Left ventricle myocardium superior (tissue), 1 donor: Measurements from ENCODE around the gene IGSF3. TPM values are rescaled to one million over a fixed set of nuclear protein-coding genes. Genes with fewer than 3 reads are reported as not detected.

Experiments used
- ATAC-seq: fragments of 200-7000 bp; cut with Tn5 transposase; one replicate; pipeline ENCODE4 v1.9.1; 2020; ENCODE audit warnings: mild to moderate bottlenecking, moderate library complexity
- DNase-seq: peaks from one replicate; pipeline ENCODE4 v3.0.0-alpha.2; 2020
- intact Hi-C: fragments of 100-400 bp; cut with micrococcal nuclease; formaldehyde crosslinking; loops from one replicate; pipeline ENCODE4 v1.11.0; 2022
- long read RNA-seq: library from polyadenylated mRNA; unstranded; transcript quantifications from one replicate; pipeline ENCODE4 v2.0.0, GENCODE V29; 2021
- total RNA-seq: library from RNA; stranded (reverse); fragmentation: NEBNext Ultra II Directional; extraction: Animal tissue kit (Norgen Biotek cat#: 25700); gene quantifications from one replicate; pipeline ENCODE4 v1.2.1, GENCODE V29; 2021
- donor health status: DM: no; HTN: yes; CAD: no; lungs with severe emphysema.

Gene IGSF3
- 11.7 TPM for total RNA-seq
- long read RNA-seq, partial matches to known transcripts, result 8 of 9 reads
- long read RNA-seq, other reads (novel, unspliced or antisense), result 1 of 9 reads

DNA sequence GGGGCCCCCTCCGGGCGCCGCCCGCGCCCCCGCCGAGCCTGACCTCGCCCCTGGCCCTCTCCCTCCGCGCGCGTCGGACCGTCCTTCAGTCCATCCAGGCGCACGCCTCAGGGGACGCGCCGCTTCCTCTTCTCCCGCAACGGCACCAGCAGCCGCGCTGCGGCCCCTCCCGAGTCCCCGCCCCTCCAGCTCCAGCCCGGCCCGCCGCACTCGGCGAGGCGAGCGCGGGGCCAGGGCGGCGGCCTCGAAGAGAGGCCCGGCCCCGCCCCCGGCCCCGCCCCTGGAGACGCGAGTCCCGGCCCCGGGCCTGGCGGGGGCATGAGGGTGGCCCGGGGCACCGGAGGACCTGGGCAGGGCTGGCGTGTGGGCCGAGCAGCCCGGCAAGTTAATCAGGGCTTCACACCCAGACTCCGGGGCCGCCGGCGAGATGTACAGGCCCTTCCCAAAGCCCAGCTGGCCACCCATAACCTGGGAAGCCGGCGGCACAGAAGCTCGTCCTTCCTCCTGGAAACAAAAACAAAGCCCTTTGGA is at the start of gene IGSF3:
TSS of gene IGSF3 (minus strand) at position 159 of the 531 bp plus-strand sequence. CDS start 1,407 bp downstream, outside the sequence.
- peak; percentile 94 for ATAC-seq
- intact Hi-C loops, result no loop called here
- peak; percentile 90 for DNase-seq

DNA sequence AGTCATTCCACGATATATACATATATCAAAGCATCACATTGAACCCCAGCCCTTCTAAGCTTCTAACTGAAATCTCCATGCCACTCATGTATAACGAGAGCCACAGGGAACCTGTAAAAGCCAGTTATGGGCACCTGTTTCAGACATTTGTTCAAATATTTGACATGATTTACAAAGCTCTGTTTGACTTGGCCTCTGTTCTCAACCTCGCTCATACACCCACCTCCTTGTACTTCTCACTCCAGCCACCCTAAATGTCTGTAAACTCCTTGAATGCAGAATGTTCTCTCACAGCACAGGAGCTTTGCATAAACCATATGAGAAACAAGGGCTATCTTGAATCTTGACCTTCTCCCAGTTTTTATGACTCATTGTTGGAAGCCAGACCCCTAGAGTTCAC is 49.8 kb upstream of the IGSF3 start:
- ATAC-seq, result no peak
- intact Hi-C loops, result no loop called here

DNA sequence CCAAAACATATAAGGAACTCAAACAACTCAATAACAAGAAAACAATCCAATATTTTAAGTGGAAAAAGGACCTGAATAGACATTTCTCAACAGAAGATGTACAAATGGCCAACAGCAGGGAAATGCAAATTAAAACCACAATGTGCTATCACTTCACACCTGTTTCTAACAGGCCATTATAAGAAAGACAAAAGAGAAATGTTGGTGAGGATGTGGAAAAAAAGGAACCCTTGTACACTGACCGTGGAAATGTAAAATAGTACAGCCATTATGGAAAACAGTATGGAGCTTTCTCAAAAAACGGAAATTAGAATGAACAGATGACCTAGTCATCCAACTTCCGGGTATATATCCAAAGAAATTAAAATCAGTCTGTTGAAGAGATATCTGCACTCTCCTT is 48.9 kb upstream of the IGSF3 start:
- no peak for ATAC-seq
- no peak for DNase-seq
- intact Hi-C loops, result no loop called here

More for the DNA sequence above, 49.8 kb upstream of the IGSF3 start:
- DNase-seq, result no peak

DNA sequence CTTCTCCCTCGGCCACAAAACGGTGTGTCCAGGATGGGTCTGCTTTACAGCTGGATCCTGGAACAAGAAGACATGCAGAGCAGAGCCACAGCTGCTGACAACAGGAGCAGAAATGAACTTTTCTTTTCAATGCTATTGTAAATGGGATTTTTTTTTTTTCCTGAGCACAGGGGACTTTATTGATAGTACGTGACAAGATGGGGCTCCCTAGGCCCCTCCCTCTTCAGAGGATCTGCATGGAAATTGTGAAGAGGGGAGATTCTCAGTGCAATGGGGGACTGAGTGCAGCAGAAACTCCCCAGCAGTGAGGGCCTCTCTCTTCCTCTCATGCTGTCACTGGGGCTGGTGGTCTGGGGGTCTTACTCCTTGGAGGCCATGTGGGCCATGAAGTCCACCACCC is 45.9 kb upstream of the IGSF3 start:
- intact Hi-C loops, result no loop called here
- DNase-seq, result no peak
- ATAC-seq, result no peak

DNA sequence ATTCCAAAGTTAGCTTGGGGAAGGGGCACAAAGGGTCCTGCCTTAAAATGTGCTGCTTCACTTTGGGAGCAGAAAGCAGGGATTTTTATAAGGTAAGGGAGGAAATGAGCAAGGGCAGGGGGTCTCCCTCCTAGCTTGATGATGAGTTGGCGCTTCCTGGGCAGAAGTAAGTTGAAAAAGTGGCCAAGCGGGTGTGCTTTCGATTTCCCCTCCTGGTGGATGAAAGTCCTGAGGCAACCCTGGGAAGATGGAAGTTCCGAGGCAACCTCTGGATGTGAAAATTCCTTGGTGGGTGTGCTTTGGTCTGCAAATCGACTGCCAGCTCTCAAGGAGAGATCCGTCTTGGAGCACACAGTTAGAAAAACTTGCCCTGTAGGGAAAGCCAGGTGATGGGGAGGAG is 45.0 kb upstream of the IGSF3 start:
- DNase-seq (no peak), ATAC-seq (no peak)
- intact Hi-C loops, result no loop called here

DNA sequence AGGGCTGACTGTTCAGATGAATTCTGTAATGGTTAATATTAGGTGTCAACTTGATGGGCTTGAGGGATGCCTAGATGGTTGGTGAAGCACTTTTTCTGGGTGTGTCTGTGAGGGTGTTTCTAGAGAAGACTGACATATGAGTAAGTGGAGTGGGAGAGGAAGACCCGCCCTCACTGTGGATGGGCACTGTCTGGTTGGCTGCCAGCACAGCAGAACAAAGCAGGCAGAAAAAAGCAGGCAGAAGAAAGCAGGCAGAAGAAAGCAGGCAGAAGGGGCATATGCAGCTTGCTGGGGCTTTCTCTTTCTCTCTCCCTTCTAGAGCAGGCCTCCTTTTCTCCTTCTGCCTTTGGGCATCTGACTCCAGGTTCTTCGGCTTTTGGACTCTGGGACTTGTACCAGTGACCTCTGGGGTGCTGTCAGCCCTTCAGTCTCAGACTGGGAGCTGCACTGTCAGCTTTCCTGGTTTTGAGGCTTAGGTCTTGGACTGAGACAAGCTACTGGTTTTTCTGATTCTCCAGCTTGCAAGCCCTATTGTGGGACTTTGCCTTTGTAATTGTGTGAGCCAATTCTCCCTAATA is 43.8 kb upstream of the IGSF3 start:
- intact Hi-C loops, result no loop called here
- ATAC-seq (peak; percentile 59), DNase-seq (no peak)

DNA sequence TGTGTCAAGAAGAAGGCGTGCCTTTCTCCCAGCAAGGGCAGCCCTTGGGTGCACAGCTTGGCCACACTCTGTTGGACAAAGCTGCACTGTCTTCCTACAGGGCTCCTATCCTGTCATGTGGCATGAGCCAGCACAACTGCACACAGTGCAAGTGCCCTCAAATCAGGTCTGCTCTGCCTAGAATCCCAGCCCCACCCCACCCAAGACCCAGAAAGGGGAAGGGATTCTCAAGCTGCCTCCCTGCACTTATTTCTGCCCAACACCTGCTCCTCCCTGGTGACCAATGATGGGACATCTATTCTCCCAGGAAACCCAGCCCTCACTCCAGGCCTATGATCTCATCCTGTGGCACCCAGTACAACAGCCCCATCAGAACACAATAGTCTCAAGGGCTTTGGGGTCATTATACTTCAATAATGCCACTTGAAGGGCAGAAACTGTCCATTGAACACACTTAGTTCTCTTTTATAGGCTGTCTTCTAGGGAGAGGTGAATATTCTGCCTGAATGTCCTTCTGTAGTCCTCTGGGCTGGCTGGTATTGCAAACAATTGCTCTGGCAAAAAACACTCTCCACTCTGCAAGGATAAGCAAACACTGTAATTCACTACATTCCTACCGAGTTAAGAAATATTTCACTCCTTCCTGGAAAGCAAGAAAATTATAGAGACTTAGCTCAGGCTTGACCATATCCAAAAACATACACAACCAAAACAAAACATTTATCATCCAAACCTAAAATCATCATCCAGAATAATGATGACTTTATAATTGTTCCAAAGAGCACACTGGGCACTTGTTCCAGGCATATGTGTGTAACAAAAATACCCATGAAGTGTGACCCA is 43.1 kb upstream of the IGSF3 start:
- intact Hi-C loops, result no loop called here
- no peak for DNase-seq
- peak; percentile 47 for ATAC-seq

DNA sequence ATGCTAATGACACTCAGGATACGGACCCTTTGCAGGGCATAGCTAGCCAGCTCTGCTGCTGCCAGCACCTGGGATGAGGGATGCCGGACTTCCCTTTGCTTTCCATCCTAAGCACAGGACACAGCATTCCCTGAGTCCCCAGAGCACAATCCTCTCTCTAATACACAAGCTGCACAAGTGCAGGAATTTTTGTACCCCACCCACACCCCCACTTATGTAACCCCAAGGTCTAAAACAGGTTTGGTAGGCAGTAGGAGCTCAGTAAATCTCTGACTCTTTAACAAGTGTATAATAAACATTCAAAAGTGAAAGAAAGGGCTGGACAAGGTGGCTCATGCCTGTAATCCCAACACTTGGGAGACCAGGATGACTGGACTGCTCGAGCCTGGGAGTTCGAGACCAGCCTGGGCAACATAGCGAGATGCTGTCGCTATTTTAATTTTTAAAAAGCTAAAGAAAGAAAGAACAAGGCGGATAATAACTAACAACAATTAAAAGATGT is 42.2 kb upstream of the IGSF3 start:
- DNase-seq (no peak), ATAC-seq (no peak)
- intact Hi-C loops, result no loop called here

DNA sequence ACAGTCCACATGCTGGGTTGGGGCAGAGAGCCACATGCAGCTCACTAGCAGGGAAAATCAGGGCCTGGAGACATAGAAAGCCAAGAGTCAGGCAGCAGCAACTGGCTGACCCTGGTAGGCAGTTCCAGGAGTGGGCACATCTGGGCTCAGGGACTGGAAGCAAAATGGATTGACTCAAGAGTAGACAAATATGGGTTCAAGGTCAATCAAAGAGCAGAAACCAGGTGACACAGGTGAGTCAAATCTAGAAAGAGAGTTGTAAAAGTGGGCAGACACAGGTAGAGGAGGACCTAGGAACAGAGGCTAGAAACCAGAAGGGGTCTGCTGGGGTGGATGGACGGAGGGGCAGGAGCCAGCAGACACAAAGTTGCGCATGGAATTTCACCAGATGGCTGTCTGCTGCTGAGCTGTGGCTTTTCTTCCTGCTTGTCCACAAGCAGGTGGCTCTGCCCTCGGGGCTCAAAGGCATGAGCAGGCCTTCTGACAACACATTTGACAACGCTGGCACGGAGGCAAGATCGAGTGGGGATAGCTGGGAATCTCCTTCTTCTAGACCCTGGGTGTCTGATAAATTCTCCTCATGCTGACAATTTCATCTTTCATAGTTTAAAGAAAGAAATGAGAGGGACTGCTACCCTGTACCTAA is 40.8 kb upstream of the IGSF3 start:
- intact Hi-C loops, result no loop called here
- DNase-seq (no peak), ATAC-seq (no peak)

DNA sequence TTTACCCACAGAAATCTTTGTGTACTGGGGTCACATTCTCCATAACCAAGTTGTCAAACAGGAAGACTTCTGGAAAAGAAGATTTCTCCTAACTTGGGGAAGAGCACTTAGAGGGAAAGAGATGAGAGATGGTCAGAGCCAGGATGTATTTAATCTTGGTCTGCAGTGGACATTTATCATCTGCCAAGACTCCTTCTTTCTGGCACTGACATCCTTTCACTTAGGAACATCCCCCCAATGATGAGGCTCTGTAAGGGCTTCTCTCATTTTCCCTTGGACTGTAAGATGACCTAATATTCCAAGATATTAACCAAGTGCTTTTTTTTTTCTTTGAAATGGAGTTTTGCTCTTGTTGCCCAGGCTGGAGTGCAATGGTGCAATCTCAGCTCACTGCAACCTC is 39.3 kb upstream of the IGSF3 start:
- DNase-seq (no peak), ATAC-seq (no peak)
- intact Hi-C loops, result no loop called here

DNA sequence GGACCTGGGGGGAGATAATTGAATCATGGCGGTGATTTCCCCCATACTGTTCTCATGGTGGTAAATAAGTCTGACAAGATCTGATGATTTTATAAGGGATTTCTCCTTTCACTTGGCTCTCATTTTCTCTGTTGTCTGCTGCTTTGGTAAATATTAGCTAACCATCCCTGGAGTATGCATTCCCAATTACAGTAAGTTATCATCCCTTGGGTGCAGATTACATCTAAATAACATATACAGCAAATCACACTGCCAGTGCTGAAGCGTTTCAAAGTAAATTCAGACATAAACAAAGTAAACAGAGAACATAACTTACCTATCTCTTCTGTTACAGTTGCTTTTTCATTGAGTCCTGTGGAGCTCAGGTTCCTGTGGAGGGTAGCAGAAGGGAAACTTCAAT is 38.6 kb upstream of the IGSF3 start:
- intact Hi-C loops, result no loop called here
- no peak for DNase-seq
- ATAC-seq, result no peak

DNA sequence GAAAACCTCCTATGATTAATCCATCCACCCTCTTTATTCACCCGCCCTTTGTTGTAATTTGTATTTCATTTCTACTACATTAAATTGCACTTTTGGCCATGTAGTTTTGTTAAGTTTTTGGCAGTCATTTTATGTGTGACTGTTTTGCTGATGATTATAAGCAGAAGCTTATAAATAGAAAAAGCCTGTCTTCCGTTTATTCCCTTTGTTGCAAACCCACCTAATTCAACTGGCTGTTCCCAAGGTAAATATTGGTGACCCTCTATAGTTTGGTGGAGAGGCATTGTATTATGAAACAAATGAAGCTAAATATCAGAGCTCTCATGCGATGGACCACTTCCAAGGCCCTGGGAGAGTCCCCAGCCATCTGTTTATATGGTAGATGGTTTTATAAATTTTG is 36.7 kb upstream of the IGSF3 start:
- DNase-seq (no peak), ATAC-seq (no peak)
- intact Hi-C loops, result no loop called here

DNA sequence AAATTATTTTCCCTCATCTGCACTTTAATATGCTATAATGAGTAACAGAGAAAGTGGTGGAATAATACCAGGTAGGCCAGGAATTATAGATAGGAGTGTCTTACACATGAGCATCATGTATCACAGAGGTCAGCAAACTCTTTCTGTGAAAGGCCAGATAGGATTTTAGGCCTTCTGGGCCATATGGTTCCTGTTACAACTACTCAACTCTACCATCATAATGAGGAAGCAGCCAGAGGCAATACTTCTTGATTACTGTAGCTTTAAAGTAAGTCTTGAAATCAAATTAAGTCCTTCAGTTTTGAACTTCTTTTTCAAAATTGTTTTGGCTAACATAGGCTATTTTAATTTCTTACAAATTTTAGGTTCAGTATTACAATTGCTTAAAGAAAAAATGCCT is 32.1 kb upstream of the IGSF3 start:
- DNase-seq, result no peak
- ATAC-seq, result no peak
- intact Hi-C loops, result no loop called here

DNA sequence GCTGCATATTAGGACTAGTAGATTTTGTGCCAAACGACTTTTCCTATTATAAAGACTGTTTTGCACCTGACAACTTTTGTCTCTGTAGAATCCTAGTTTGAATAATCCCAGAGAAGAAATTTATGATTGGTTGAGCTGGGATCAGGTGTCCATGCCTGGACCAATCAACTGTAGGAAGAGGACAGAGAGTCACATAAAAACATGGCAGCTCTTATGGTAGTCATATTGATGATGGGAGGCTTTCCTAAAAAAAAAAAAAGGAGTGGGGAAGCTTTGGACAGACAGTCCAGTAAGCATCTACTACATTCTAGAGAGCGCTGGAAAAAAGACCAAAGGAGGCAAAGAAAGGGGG is 30.7 kb upstream of the IGSF3 start:
- intact Hi-C loops, result no loop called here
- DNase-seq, result no peak
- no peak for ATAC-seq

DNA sequence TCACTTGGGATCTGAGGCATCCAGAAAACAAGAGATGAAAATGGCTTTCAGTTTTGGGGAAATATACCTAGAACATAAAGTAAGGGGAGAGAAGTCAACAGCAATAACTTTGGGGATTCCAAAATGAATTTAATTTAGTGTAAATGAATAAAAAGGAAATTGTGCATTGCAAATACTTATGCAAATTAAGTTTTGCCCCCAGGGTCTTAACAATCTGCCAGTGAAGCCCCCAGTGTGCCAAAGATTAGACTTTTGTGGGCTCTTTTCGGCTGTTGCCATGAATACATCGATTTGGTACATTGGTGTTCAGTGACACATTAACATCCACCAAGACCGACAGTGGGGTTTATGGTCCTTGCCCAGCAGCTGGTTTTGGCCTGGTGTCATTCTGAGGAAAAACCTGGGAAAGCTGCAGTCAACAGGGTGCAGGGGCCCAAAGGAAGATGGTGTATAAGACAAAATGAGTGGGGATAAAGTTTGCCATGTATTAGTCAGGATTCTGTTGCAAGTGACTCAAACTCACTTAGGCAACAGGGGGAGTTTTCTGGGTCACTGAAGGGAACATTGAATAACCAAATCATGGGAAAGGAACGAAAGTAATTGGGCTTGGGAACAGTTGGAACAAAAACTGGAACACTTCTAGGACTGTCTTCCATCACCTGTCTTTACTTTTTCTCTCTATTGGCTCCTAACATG is 30.2 kb upstream of the IGSF3 start:
- ATAC-seq (no peak), DNase-seq (no peak)
- intact Hi-C loops, result no loop called here

DNA sequence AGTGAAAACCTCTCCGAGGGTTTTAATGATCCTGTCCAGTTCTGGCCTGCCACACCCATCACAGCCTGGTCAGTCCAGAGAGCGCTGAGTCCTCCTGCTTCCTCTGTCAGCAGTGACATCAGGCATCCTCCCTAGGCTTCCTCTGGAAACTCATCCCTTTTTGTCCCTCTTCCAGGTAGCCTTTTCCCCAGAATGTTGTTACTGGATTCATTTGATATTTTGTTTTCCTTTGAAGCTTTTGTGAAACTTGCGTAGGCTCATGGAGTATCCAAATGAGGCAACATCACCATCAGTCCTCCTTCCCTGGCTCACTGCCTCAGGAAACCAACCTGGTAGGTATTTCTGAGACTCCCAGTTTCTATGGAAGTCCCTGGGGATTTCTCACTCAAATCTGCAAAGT is 27.0 kb upstream of the IGSF3 start:
- no peak for DNase-seq
- intact Hi-C loops, result no loop called here
- ATAC-seq, result peak; percentile 31

DNA sequence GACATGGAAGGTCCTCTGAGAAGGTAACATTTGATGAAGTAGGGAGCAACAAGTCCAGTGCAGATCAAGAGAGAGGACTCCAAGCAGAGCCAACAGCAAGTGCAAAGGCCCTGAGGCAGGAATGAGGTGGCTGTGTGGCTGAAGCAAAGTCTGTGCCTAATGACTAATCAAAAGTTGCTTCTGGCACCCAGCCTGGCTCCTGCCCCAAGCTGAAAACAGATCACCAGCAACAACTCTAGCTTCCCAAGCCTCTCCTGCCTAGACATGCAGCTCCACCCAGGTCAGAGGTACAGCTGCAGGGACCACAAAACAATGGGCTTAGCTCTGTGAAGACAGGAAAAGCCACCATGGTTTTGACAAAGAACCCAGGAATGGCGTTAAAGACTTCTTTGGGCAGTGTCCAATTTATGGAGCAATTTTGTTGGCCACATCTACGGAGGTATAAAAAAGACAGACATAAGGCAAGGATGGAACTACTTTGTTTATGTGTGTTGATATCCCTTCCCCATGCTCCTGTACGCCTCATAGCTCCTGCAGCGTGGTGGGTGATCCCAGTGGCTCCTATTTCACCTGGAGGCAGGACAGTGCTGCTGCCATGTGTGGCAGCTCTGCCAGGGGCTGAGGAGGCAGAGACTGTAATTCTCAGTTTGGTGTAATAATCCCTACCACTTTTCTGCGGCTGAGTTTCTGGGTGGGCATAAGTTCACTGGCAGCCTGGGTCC is 26.4 kb upstream of the IGSF3 start:
- ATAC-seq, result no peak
- intact Hi-C loops, result no loop called here
- DNase-seq, result no peak

DNA sequence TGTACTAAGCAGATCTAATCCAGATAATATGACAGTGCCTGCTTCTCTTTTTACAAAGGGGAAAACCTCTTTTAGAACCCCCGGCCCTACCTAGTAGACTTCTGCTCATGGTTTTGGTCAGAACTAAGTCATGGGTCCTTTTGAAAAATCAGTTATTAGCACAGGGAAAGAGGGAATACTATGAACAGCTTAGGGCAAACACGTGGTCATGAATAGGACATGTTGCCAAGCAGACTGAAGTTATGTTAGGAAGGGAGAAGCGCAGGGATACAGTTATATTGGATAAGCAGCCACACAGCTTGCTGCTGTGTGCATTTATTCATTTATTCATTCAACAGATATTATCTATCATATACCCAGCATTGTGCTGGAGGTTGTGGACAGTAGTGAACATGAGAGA is 25.3 kb upstream of the IGSF3 start:
- ATAC-seq, result no peak
- DNase-seq, result no peak
- intact Hi-C loops, result no loop called here

DNA sequence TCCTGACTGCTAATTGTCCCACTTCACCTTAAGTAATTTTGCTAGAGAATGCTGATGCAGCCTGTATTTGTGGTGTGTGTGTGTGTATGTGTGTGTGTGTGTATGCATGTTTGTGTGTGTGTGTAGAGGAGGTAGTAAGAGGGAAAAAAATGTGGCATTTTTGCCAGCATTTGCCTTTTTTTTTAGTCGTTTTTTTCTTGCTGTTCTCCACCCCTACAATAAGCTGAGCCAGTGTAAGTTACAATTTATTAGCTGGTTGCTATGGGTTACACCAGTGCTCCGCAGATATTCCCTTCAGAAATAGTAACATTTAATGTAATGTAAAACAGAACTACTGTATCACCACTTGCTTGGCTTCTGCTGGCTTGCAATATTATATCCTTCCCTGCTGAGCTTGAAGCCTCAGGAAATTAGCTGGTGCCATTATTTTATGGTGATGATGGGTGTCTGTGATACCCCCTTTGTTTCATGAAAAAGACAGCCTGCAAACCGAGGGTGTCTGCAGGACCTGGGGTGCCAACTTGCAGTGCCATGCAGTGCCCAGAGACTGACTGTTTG is 23.4 kb upstream of the IGSF3 start:
- DNase-seq (no peak), ATAC-seq (no peak)
- intact Hi-C loops, result no loop called here
